CD4-positive, alpha-beta T cell treated with Interleukin-4 for 1 hour (primary cell): ENCODE measurements around the gene UBD.

Experiments used
- DNase-seq, 2 donors: peaks; one replicate each; pipeline ENCODE4 v3.0.0-alpha.2; 2020 to 2022

UBD gene

DNA sequence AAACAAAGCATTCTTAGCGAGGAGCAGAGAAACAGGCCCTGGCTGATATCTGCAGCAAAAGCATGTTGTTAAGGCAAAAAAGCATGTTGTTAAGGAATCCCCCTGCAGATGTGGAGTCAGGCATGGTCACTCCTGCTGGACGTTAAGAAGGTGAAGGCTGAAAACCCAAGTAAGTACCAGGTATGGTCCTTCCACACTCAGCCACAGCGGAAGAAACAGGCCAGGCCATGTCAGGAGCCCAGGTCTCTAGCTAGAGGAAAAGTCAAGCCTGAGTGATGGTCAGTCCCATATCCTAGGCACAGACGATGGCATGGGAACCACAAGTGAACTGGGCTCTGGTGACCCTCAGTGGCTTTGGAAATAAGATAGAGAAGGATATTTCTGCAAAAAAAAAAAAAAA, 39.3 kb downstream of the UBD start:
- no peak for DNase-seq

DNA sequence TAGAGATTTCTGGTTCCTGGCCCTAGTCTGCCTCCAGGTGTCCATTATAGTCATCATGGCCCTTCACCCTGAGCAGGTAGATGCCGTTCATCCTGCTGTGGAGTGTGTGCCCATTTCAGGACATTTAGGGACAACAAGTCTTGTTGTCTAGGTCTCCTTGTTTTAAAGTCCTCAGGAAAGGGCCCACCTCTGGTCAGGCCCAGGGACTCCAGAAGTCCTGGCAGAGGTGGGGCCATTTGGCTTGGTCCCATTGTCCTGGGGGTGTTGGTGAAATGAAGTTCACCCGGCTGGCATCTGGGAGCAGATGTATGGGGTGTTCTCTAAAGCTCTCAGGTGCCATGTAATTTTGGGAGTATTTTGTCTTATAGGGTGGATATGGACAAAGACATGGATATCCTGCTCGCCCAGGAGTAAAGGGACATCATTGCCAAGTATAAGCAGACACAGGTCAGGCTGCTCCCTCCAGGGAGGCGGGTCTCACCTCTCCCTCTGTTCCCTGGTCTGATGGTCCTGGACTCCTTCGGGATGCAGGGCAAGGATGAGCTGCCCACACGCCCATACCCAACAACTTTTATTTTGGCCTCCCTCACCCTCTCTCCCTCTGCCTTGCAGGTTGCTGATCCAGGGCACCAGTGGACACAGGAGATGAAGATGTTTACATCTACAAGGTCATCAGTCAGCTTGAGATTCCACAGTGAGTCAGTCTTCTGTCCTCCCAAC, 40.1 kb downstream of the UBD start:
- no peak for DNase-seq

DNA sequence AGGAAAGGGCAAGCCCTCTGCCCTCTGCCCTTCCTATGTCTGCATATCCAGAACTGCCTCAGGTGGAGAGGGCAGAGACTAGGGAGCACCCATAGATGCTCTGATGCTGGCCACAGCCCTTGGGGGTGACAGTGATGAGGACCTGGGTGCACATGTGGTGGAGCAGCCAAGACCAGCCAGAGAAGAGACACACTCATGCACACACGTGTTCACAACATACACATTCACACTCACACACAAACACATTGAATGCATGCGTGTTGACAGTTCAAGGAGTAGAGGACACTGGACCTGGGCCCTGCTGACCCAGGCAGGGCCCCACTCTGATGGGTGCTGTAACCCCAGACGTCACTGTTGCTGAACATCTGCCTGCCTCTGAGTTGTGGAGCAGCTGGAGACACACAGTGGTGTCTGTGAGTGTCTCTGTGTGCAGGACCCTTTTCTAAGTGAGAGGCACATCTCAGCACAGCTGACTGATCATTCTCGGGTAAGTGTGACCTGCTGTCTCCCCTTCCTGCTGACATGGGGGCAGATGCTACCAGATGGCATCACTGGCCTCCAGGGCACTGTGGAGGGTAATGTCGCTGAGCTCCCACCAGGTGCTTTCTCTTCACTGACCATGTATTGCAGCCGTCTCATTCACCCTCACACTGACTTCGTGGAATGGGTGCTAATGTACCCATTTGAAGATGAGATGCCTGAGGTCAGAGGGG, 41.6 kb downstream of the UBD start:
- no peak for DNase-seq

DNA sequence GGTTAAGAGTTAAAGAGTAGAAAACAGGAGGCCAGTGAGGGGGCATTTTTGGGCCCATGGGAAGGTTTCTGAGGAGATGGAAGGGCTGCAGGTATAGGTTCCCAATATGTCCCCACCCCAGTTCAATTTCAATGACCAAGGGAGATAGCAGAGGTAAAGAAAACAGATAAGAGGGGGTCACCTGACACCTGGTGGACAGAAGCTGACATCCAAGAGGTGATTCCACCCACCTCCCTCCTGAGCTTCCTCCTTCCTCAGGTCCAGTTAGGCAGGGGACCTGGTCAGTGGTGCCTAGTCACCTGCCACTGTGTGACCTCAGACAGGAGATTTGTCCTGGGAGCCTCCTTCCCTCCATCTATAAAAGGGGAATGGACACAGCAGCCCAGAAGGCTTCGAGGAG, 42.3 kb downstream of the UBD start:
- no peak for DNase-seq

DNA sequence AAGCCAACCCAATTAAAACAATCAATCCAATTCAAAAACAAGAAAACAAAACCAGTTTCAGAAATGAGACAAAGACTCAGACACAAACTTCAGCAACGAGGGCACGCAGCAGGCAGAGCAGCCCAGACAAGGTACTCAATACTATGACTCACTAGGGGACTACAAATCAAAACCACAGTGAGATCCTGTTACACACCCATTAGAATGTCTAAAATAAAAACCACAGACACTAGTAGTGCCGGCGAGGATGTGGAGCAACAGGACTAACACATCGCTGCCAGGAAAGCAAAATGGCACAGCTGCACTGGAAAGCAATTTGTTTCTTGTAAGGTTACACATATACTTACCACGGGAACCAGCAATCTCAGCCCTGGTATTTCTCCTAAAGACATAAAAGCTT, 43.4 kb downstream of the UBD start:
- DNase-seq = peak in 1 of 2 donors; percentile 46

DNA sequence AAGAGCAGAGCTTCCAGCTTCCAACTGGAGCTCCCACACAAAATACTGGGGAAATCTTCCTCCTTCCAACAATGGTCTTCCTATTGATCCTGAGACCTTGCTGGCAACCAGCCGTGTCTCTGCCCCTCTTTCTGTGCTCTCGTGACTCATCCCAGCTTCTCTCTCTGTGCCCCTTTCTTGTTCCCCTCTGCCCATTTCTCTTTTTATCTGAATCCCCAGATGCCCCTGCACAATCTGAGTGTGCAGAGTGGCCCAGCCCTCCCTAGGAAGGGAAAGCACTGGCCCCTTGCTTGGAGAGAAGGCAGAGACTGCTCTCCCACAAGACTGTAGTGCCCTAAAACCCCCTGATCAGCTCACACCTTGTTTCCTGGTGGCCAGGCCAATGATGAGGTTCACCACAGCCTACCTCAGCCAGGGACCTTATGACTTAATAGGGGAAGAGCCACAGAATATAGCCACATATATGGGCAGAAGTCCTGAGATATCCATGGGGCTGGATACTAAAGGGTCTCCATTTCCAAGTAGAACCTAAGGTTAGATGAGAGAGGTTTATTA, 48.7 kb downstream of the UBD start:
- no peak for DNase-seq

DNA sequence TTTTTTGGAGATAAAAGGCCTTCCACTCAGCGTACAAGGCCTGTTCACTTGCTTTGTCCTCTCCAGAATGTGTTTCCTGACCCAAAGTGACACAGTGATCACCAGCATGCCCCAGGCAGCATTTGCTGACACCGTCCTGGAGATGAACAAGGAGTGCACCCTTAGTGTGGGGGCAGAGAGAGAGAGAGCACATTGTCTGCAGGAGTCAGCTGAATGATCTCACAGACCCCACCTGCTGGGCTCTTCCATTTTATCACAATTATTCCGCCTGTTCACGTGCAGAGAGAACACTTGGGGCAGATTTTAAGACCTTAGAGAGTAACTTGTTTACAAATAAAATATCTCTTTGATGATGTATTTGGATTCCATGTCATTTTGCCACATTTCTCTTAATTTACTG, 49.3 kb downstream of the UBD start:
- no peak for DNase-seq

DNA sequence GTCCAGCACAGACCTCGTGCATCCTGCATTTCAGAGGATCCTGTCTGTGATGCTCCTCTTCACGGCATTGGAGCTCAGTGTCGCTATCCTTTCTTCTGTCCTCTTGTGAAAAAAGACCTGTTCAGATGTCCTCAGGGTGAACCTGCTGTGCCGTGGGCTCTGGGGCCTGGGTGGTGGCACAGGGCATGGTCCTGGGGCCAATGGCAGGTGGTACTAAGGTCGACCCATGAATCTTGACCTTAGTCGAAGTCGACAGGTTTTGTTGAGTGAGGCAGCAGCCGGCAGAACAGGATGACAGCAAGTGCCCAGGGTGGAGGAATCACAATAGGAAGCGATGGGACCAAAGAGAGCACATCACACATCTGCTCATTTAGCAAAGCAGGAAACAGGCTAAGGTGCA, 49.8 kb downstream of the UBD start:
- DNase-seq = no peak

DNA sequence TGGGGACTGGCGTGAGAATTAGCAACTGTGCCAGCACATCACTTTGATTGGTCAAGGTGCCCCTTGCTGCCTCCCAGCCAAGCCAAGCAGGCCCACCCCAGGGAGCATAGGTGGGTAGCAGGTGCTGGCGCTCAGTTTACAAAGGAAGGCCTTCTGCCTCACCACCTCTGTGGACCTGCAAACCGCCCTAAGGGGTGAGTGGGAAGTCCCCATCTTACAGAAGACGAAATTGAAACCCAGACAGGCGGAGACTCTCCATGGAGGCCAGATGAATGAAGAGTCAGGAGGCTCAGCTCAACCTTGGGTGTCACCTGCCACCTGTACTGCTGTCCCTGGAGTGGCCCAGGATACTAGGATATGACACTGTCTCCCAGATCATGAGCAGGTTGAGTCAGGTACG, 50.3 kb downstream of the UBD start:
- no peak for DNase-seq

DNA sequence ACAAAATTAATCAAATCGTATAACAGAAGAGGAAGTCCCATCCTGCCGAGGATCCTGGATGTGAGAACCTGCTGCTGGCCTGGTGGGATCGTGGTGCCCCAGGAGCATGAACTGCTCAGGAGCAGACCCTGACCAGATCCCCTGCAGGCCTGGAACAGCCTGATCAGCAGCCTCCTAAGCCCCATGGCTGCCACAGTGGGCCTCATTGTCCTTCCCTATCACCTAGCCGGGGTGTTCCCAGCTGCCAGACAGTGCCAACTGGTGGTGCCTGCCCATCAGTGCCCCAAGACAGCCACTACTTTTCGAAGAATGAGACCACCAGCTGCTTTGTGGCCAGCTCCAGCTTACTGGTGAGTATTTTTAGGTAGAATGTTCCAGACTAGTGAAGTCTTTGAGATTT, 52.2 kb downstream of the UBD start:
- no peak for DNase-seq

DNA sequence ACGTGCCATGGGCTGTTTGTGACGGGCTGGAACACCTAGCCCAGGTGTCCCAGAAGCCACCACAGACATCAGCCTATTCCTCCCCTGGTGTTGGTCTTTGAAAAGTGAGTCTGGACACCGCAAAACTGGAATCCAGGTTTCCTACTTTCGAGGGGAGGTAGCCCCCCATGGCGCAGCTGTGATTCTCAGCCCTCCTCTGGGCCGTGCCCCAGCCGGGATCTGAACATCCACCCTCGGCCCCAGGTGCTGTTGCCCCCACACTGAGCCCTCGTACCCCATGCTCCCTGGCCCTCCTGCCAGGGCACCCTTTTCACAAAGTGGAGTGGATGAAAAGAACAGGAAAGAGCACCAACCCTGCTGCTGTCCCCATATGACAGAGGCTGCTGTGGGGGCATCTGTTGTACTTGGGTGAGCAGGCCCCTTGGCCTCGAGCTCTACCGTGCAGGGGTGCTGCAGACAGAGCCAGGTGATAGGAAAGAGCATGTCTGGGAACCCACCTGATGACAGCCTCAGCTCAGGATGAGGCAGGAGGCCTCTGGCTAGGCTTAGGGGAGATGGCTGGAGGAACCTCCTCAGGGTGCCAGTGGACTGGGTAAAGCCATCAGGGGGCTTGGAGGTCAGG, 53.0 kb downstream of the UBD start:
- no peak for DNase-seq

DNA sequence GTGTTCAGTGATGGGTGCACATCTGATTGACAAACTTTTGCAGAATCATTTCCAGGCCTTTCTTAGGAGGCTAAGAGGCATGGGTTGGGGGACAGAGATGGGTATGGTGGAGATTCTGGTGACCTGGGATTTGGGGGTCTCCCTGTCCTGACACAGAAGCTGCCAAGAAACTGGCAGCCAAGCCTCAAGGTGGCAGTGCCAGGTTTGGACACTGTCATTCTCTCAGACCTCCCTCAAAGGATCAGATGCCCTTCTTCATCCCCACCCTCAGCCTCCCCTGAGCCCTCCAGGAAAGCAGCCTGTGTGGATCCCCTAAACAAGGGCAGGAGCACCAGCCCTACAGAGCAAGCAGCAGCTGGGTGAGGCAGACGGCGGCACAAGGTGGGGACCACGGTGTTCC, 53.7 kb downstream of the UBD start:
- no peak for DNase-seq
